PC-3 (cell line): ENCODE data around the gene HDGFL3. TPM values are rescaled to one million over a fixed set of nuclear protein-coding genes. Genes with fewer than 3 reads are reported as not detected.
"Not testable (repeated sequence)": the region's sequence is repeated elsewhere in the genome, so short reads cannot be mapped to it uniquely, and the experiment has no call there.

Experiments
- ATAC-seq: fragments of 200-7000 bp; cut with Tn5 transposase; 2 replicates; pipeline ENCODE4 v1.9.1; 2020; ENCODE audit warnings: mild to moderate bottlenecking, moderate library complexity
- BruUV-seq: library from RNA; stranded (reverse); fragments of 400-500 nt; replicated peaks from 2 replicates; lab custom pipeline; 2021; lab: Mats Ljungman, UMichigan
- CTCF ChIA-PET: fragments of 300-600 bp; sonication (Branson Sonifier 250); formaldehyde crosslinking; loops from one replicate; lab custom pipeline; 2022; ENCODE audit warnings: antibody characterized with exemption; lab: Charles Lee
- POLR2A ChIA-PET: fragments of 300-600 bp; sonication (Branson Sonifier 250); formaldehyde crosslinking; loops from one replicate; lab custom pipeline; 2022; ENCODE audit warnings: antibody characterized with exemption; ENCODE audit not compliant: unreplicated experiment; lab: Charles Lee
- DNase-seq: peaks from one replicate; pipeline ENCODE4 v3.0.0-alpha.2; 2015
- H2AFZ ChIP-seq: fragments of 300-600 bp; sonication (generic); 2 replicates; pipeline ENCODE4 v1.6.0; 2016; ENCODE audit warnings: antibody characterized with exemption, low read length
- H3F3A ChIP-seq: fragments of 300-600 bp; sonication (generic); one replicate; pipeline ENCODE4 v1.6.0; 2017; ENCODE audit warnings: antibody characterized with exemption, low read length, control low read depth, mild to moderate bottlenecking; ENCODE audit not compliant: unreplicated experiment
- H3K27ac ChIP-seq: fragments of 300-600 bp; sonication (generic); 2 replicates; pipeline ENCODE4 v1.5.1; 2016; ENCODE audit warnings: mild to moderate bottlenecking, low read length
- H3K27me3 ChIP-seq: fragments of 300-600 bp; sonication (generic); 2 replicates; pipeline ENCODE4 v1.6.1; 2016; ENCODE audit warnings: low read length, mixed read lengths
- H3K36me3 ChIP-seq: fragments of 300-600 bp; sonication (generic); 2 replicates; pipeline ENCODE4 v1.6.1; 2016; ENCODE audit warnings: low read depth, mixed run types, low read length, mixed read lengths
- H3K4me1 ChIP-seq: fragments of 300-600 bp; sonication (generic); 2 replicates; pipeline ENCODE4 v1.5.1; 2016; ENCODE audit warnings: low read length; ENCODE audit not compliant: insufficient read depth
- H3K4me2 ChIP-seq: fragments of 300-600 bp; sonication (generic); 2 replicates; pipeline ENCODE4 v1.6.0; 2016; ENCODE audit warnings: low read length
- H3K4me3 ChIP-seq: fragments of 300-600 bp; sonication (generic); 2 replicates; pipeline ENCODE4 v1.5.1; 2016; ENCODE audit warnings: mild to moderate bottlenecking, low read length, mixed read lengths
- H3K79me2 ChIP-seq: fragments of 300-600 bp; sonication (generic); 2 replicates; pipeline ENCODE4 v1.6.1; 2017; ENCODE audit warnings: low read length, mixed read lengths
- H3K9ac ChIP-seq: fragments of 300-600 bp; sonication (generic); 2 replicates; pipeline ENCODE4 v1.6.0; 2016; ENCODE audit warnings: mild to moderate bottlenecking, low read length
- H3K9me2 ChIP-seq: fragments of 300-600 bp; sonication (generic); replicated peaks from 2 replicates; pipeline ENCODE4 v1.6.1; 2016; ENCODE audit warnings: mixed run types, low read length, mixed read lengths
- H3K9me3 ChIP-seq: fragments of 300-600 bp; sonication (generic); 2 replicates; pipeline ENCODE4 v1.6.1; 2016; ENCODE audit warnings: low read length, mixed read lengths
- H4K20me1 ChIP-seq: fragments of 300-600 bp; sonication (generic); 2 replicates; pipeline ENCODE4 v1.6.1; 2016; ENCODE audit warnings: low read length, mixed read lengths
- CTCF ChIP-seq: fragments of 300-600 bp; sonication (generic); conservative IDR thresholded peaks from 2 replicates; pipeline ENCODE4 v1.5.1; 2017; ENCODE audit warnings: antibody characterized with exemption, low read depth, mild to moderate bottlenecking, low read length
- EZH2 ChIP-seq: fragments of 300-600 bp; sonication (generic); IDR thresholded peaks from one replicate; pipeline ENCODE4 v1.6.1; 2017; ENCODE audit warnings: antibody characterized with exemption, mild to moderate bottlenecking, low read length; ENCODE audit not compliant: unreplicated experiment
- EZH2phosphoT487 ChIP-seq: fragments of 300-600 bp; sonication (generic); IDR thresholded peaks from 2 replicates; pipeline ENCODE4 v1.6.1; 2018; ENCODE audit warnings: mild to moderate bottlenecking, antibody characterized with exemption, low read length, borderline replicate concordance
- intact Hi-C: fragments of 100-400 bp; cut with micrococcal nuclease; formaldehyde crosslinking; loops from 2 replicates; pipeline ENCODE4 v1.9.0; 2023
- total RNA-seq: library from RNA; depleted of rRNA; stranded (reverse); fragments of >200 nt; gene quantifications from 2 replicates; pipeline ENCODE4 v1.2.3, GENCODE V29; 2014

The HDGFL3 gene
- total RNA-seq, 1 experiment from 2014 or later = 38.4 TPM

DNA sequence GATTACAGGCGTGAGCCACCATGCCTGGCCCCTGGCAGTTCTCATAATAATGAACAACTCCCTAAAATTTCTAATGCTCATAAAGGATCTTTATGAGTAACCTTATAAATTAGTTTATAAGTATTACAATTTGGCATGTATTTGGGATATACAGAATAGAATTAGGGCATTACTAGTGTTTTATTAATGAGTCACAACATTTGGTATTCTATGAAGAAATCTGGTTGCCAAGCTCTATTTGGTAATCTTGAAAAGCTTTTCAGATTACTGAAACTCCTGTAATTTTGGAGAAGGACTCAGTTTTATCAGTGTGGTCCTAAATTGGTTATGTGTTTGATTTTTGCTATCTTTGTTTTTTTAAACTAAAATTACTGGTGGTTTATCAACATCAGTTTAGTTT lies 54.3 kb downstream of the HDGFL3 start:
- ATAC-seq (peak; percentile 57), DNase-seq (peak; percentile 43)
- ChIA-PET POLR2A (no interaction called here), CTCF (no interaction called here)
- no TSS peak for BruUV-seq
- peaks cover 27% of the 10 kb centered on the region; the same call in 1 of the 2 replicates for H3K36me3 ChIP-seq
- no peaks in the 10 kb centered on the region for H4K20me1 ChIP-seq
- H2AFZ ChIP-seq = no peak overlapping the region
- no peak for TF ChIP-seq EZH2
- TF ChIP-seq EZH2phosphoT487 = no peak
- no peak for TF ChIP-seq CTCF
- H3F3A ChIP-seq = no peaks in the 10 kb centered on the region
- no peaks in the 10 kb centered on the region for H3K27me3 ChIP-seq
- H3K9me3 ChIP-seq = no peaks in the 10 kb centered on the region
- no peak overlapping the region for H3K4me3 ChIP-seq
- no peaks in the 10 kb centered on the region for H3K9me2 ChIP-seq
- H3K27ac ChIP-seq = no peak overlapping the region
- no peak overlapping the region for H3K9ac ChIP-seq
- H3K4me2 ChIP-seq = no peak overlapping the region
- H3K79me2 ChIP-seq = no peaks in the 10 kb centered on the region
- intact Hi-C loops = loop anchor here (5.0 to 10.0 kb wide), 2 partner anchors 54 to 98 kb away; partner anchors contain the start of gene HDGFL3
- peaks cover 12% of the 10 kb centered on the region for H3K4me1 ChIP-seq

DNA sequence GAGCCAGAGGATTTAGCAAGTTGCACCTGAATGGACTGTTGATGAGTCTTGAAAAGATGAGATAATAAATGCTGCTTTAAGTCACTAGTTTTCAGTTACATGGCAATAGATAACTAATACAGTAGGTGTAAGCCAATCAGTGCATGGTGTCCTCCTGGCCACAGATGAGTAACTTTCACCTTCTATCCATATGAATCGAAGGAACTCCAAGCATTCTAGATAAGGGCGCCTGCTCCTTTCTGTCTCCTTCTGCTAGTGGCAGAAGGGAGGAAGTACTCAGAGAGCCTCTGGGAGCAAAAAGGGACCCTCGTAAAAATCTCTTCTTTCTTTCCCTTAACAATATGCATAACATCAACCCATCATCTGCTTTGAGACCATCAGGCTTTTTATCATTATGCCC lies 62.9 kb downstream of the HDGFL3 start:
- POLR2A ChIA-PET = no interaction called here
- H3K79me2 ChIP-seq = no peaks in the 10 kb centered on the region
- H3K4me1 ChIP-seq = no peaks in the 10 kb centered on the region
- BruUV-seq = no TSS peak
- H3K4me3 ChIP-seq = no peak overlapping the region
- H3K9me3 ChIP-seq = no peaks in the 10 kb centered on the region
- no peaks in the 10 kb centered on the region for H3K9me2 ChIP-seq
- H4K20me1 ChIP-seq = no peaks in the 10 kb centered on the region
- TF ChIP-seq EZH2phosphoT487 (no peak), CTCF (no peak), EZH2 (no peak)
- H2AFZ ChIP-seq = no peak overlapping the region
- no peaks in the 10 kb centered on the region for H3F3A ChIP-seq
- CTCF ChIA-PET = no interaction called here
- no peaks in the 10 kb centered on the region for H3K27me3 ChIP-seq
- ATAC-seq (no peak), DNase-seq (no peak)
- H3K4me2 ChIP-seq = no peak overlapping the region
- no peak overlapping the region for H3K9ac ChIP-seq
- H3K27ac ChIP-seq = no peak overlapping the region
- intact Hi-C loops = no loop called here
- H3K36me3 ChIP-seq = peaks cover 17% of the 10 kb centered on the region

DNA sequence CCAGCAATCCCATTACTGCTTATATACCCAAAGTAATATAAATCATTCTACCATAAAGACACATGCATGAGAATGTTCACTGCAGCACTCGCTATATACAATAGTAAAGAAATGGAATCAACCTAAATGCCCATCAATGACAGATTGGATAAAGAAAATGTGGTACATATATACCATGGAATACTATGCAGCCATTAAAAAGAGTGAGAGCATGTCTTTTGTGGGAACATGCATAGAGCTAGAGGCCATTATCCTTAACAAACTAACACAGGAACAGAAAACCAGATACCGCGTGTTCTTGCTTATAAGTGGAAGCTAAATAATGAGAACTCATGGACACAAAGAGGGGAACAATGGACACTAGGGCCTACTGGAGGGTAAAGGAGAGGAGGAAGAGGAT lies 65.5 kb downstream of the HDGFL3 start:
- H4K20me1 ChIP-seq, intact Hi-C loops, DNase-seq, H3K79me2 ChIP-seq, ATAC-seq, H3K27ac ChIP-seq, H2AFZ ChIP-seq, H3K4me2 ChIP-seq, H3F3A ChIP-seq, H3K9me2 ChIP-seq, H3K4me1 ChIP-seq, H3K27me3 ChIP-seq, H3K4me3 ChIP-seq, BruUV-seq, H3K9ac ChIP-seq, H3K9me3 ChIP-seq, CTCF ChIA-PET, POLR2A ChIA-PET: not testable (repeated sequence)
- H3K36me3 ChIP-seq = peaks cover 10% of the 10 kb centered on the region
